ENCODE data around the gene UMODL1.

The UMODL1 gene

DNA sequence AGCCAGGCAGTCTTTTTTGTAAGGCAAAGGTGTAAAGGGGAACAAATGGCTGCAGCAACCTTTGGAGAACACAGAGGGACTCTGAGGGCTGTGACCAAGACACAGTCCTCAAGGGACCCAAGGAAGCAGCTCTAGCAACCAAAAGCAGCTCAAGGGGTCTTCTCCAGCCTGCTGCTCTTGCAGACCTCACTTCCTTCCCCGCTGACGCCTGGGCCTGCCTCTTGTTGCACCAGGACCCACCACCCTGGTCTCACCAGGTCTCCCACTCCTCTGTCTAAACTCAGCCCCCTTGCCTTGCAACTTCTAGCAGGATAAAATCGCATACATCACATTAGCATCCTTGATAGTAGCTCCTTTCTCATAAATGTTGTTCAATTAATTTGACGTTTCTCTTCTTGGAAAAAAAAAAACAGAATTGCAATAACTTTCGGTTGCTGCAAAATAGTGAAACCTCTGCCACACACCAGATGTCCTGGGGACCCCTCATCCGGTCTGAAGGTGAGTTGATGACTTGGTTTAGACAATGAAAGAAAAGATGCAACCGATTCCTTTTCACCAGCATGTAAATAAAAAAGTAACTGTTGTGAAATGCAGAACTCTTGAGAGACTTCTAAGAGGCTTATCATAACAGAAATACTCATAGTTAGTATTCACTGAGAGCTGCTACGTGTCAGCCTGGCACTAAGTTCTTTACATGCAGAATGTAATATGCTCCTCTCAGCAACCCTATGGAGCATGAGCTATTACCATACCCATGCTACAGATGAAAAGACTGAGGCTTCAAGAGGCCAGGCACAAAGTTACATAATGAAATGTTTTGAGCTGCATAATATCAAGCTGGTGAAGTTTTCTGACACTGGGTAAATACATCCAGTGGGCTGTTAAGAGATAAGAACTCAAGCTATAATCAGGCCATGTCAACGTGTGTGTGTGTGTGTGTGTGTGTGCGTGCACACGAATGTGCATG lies 58.5 kb downstream of the UMODL1 start:
- no peaks in the 10 kb centered on the region for H3K36me3 Mint-ChIP-seq (ENCODE audit: low read depth)
- peaks cover 14% of the 10 kb centered on the region for H3K27me3 Mint-ChIP-seq (ENCODE audit: low read depth)
- TF ChIP-seq CTCF (IDR thresholded peaks at IDR 0.05; ENCODE audit: unreplicated experiment in 3 of 3) = no peak
- no peaks in the 10 kb centered on the region for H3K9me3 Mint-ChIP-seq
- H3K27ac Mint-ChIP-seq = no peak overlapping the region
- H3K4me3 Mint-ChIP-seq = no peak overlapping the region
- H3K4me1 Mint-ChIP-seq = no peaks in the 10 kb centered on the region

GRCh38 chr21:42130441-42130840 lies 59.3 kb downstream of the UMODL1 start:
- Mint-ChIP-seq H3K9me3 (no peaks in the 10 kb centered on the region), H3K4me3 (no peak overlapping the region), H3K27ac (no peak overlapping the region), H3K27me3 (ENCODE audit: low read depth) (peaks cover 15% of the 10 kb centered on the region), H3K4me1 (no peaks in the 10 kb centered on the region), H3K36me3 (ENCODE audit: low read depth) (no peaks in the 10 kb centered on the region)
- no peak for TF ChIP-seq CTCF (IDR thresholded peaks at IDR 0.05; ENCODE audit: unreplicated experiment in 3 of 3)

- H3K27me3 Mint-ChIP-seq (ENCODE audit: low read depth) = peaks cover 15% of the 10 kb centered on the region
Measured at GRCh38 chr21:42132183-42132582, 61.1 kb downstream of the UMODL1 start.

DNA sequence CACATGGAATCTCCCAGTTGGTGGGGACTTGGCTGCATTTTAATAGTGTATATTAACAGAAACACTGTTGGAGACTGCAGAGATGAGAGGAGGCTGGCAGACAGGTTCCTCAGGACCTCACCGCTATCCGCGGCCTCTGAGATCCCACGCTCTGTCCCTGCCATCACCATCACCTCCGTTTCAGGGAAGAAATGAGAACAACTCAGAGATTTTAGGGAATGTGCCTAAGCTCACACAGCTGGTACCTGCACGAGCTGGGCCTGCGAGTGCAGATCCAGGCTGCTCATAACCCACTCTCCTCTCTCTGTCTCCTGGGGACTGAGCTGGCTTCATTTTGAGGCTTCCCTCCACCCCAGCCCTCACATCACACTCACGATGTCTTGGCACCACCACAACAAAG lies 62.0 kb downstream of the UMODL1 start:
- Mint-ChIP-seq H3K9me3 (no peaks in the 10 kb centered on the region), H3K4me3 (no peak overlapping the region), H3K4me1 (no peaks in the 10 kb centered on the region), H3K36me3 (ENCODE audit: low read depth) (no peaks in the 10 kb centered on the region), H3K27ac (no peak overlapping the region), H3K27me3 (ENCODE audit: low read depth) (peaks cover 19% of the 10 kb centered on the region)
- no peak for TF ChIP-seq CTCF (IDR thresholded peaks at IDR 0.05; ENCODE audit: unreplicated experiment in 3 of 3)

More at GRCh38 chr21:42132183-42132582, 61.1 kb downstream of the UMODL1 start:
- no peak overlapping the region for H3K4me3 Mint-ChIP-seq
- no peaks in the 10 kb centered on the region for H3K36me3 Mint-ChIP-seq (ENCODE audit: low read depth)
- H3K4me1 Mint-ChIP-seq = no peaks in the 10 kb centered on the region
- no peak overlapping the region for H3K27ac Mint-ChIP-seq
- H3K9me3 Mint-ChIP-seq = no peaks in the 10 kb centered on the region
- TF ChIP-seq CTCF (IDR thresholded peaks at IDR 0.05; ENCODE audit: unreplicated experiment in 3 of 3) = no peak

GRCh38 chr21:42135386-42136052 lies 64.4 kb downstream of the UMODL1 start:
- Mint-ChIP-seq H3K36me3 (ENCODE audit: low read depth) (no peaks in the 10 kb centered on the region), H3K4me1 (no peaks in the 10 kb centered on the region), H3K27me3 (ENCODE audit: low read depth) (peaks cover 9% of the 10 kb centered on the region), H3K4me3 (no peak overlapping the region), H3K9me3 (no peaks in the 10 kb centered on the region), H3K27ac (no peak overlapping the region)
- no peak for TF ChIP-seq CTCF (IDR thresholded peaks at IDR 0.05; ENCODE audit: unreplicated experiment in 3 of 3)
